ENCODE results near the gene ITPK1.

ITPK1 gene

GRCh38 chr14:93006567-93007051 lies 109.1 kb downstream of the ITPK1 start:
- no peak for DNase-seq

- no peak for DNase-seq
Observed at GRCh38 chr14:93005838-93006237, 109.9 kb downstream of the ITPK1 start.

- no peak for DNase-seq
Observed at GRCh38 chr14:93005135-93005813, 110.5 kb downstream of the ITPK1 start.

GRCh38 chr14:93004699-93005082 lies 111.0 kb downstream of the ITPK1 start:
- DNase-seq, result no peak

- no peak for DNase-seq
Observed at GRCh38 chr14:93003945-93004698, 111.6 kb downstream of the ITPK1 start.

GRCh38 chr14:93002851-93003298 lies 112.8 kb downstream of the ITPK1 start:
- DNase-seq, result no peak

- no peak for DNase-seq
Observed at GRCh38 chr14:93002049-93002448, 113.7 kb downstream of the ITPK1 start.

GRCh38 chr14:92998946-92999345 lies 116.8 kb downstream of the ITPK1 start:
- no peak for DNase-seq

- no peak for DNase-seq
Observed at GRCh38 chr14:92997343-92998061, 118.2 kb downstream of the ITPK1 start.

GRCh38 chr14:92995620-92996019 lies 120.1 kb downstream of the ITPK1 start:
- DNase-seq, result no peak

GRCh38 chr14:92994942-92995341 lies 120.8 kb downstream of the ITPK1 start:
- no peak for DNase-seq

GRCh38 chr14:92994131-92994676 lies 121.5 kb downstream of the ITPK1 start:
- no peak for DNase-seq

GRCh38 chr14:92993302-92993701 lies 122.4 kb downstream of the ITPK1 start:
- no peak for DNase-seq

- no peak for DNase-seq
Observed at GRCh38 chr14:92991536-92991935, 124.2 kb downstream of the ITPK1 start.

GRCh38 chr14:92990456-92991430 lies 125.0 kb downstream of the ITPK1 start:
- DNase-seq, result no peak

- DNase-seq, result no peak
Observed at GRCh38 chr14:92988786-92989755, 126.7 kb downstream of the ITPK1 start.

GRCh38 chr14:92987713-92988510 lies 127.8 kb downstream of the ITPK1 start:
- DNase-seq, result no peak

- no peak for DNase-seq
Observed at GRCh38 chr14:92987148-92987570, 128.6 kb downstream of the ITPK1 start.

GRCh38 chr14:92986254-92987147 lies 129.2 kb downstream of the ITPK1 start:
- no peak for DNase-seq

Data from NCI-H748 treated with DMSO at 0.1 percent for 48 hours (cell line).